Nephron (organoid): ENCODE measurements around the gene FAM78B.

Experiments used
- H3K27ac Mint-ChIP-seq, 3 experiments: 2 replicates each; pipeline ENCODE4 v1.8.0; 2020; ENCODE audit warnings: mixed read lengths in 3 of 3, mild to moderate bottlenecking in 2 of 3, moderate library complexity in 1 of 3
- H3K27me3 Mint-ChIP-seq: 2 replicates; pipeline ENCODE4 v1.8.0; 2021; ENCODE audit warnings: low read depth, mild to moderate bottlenecking, moderate library complexity, mixed read lengths
- H3K36me3 Mint-ChIP-seq: 2 replicates; pipeline ENCODE4 v1.8.0; 2020; ENCODE audit warnings: low read depth, mixed read lengths
- H3K4me1 Mint-ChIP-seq: 2 replicates; pipeline ENCODE4 v1.8.0; 2020; ENCODE audit warnings: mixed read lengths
- H3K4me3 Mint-ChIP-seq, 3 experiments: 2 replicates each; pipeline ENCODE4 v1.8.0; 2020; ENCODE audit warnings: mild to moderate bottlenecking in 3 of 3, mixed read lengths in 3 of 3, moderate library complexity in 2 of 3
- H3K9me3 Mint-ChIP-seq: 2 replicates; pipeline ENCODE4 v1.8.0; 2020; ENCODE audit warnings: mixed read lengths
- CTCF ChIP-seq, 3 experiments: fragments of 200-600 bp; sonication (generic); IDR thresholded peaks; one replicate each; pipeline ENCODE4 v1.5.0; 2021; ENCODE audit warnings: antibody characterized with exemption in 3 of 3; ENCODE audit not compliant: unreplicated experiment in 3 of 3

Gene FAM78B

GRCh38 chr1:166084613-166085012 is 82.2 kb downstream of the FAM78B start:
- no peak for TF ChIP-seq CTCF (IDR thresholded peaks at IDR 0.05; ENCODE audit: unreplicated experiment in 3 of 3)
- Mint-ChIP-seq H3K9me3 (no peaks in the 10 kb centered on the region), H3K27me3 (no peaks in the 10 kb centered on the region), H3K27ac (no peak overlapping the region), H3K4me3 (no peak overlapping the region), H3K36me3 (no peaks in the 10 kb centered on the region), H3K4me1 (no peaks in the 10 kb centered on the region)

GRCh38 chr1:166083887-166084286 is 82.9 kb downstream of the FAM78B start:
- Mint-ChIP-seq H3K4me3 (no peak overlapping the region), H3K9me3 (no peaks in the 10 kb centered on the region), H3K36me3 (no peaks in the 10 kb centered on the region), H3K4me1 (no peaks in the 10 kb centered on the region), H3K27me3 (no peaks in the 10 kb centered on the region), H3K27ac (no peak overlapping the region)
- TF ChIP-seq CTCF (IDR thresholded peaks at IDR 0.05; ENCODE audit: unreplicated experiment in 3 of 3), result no peak

GRCh38 chr1:166082601-166083000 is 84.2 kb downstream of the FAM78B start:
- Mint-ChIP-seq H3K4me1 (no peaks in the 10 kb centered on the region), H3K27ac (no peak overlapping the region), H3K9me3 (no peaks in the 10 kb centered on the region), H3K36me3 (no peaks in the 10 kb centered on the region), H3K27me3 (no peaks in the 10 kb centered on the region), H3K4me3 (no peak overlapping the region)
- TF ChIP-seq CTCF (IDR thresholded peaks at IDR 0.05; ENCODE audit: unreplicated experiment in 3 of 3), result no peak

- no peaks in the 10 kb centered on the region for H3K36me3 Mint-ChIP-seq
- H3K27me3 Mint-ChIP-seq, result no peaks in the 10 kb centered on the region
- no peaks in the 10 kb centered on the region for H3K9me3 Mint-ChIP-seq
- TF ChIP-seq CTCF (IDR thresholded peaks at IDR 0.05; ENCODE audit: unreplicated experiment in 3 of 3), result no peak
- no peak overlapping the region for H3K27ac Mint-ChIP-seq
- no peak overlapping the region for H3K4me3 Mint-ChIP-seq
- H3K4me1 Mint-ChIP-seq, result no peaks in the 10 kb centered on the region
These were observed 85.6 kb downstream of the FAM78B start for GRCh38 chr1:166080967-166081870.

- Mint-ChIP-seq H3K27ac (no peak overlapping the region), H3K36me3 (no peaks in the 10 kb centered on the region), H3K9me3 (no peaks in the 10 kb centered on the region)
These were observed 86.4 kb downstream of the FAM78B start for GRCh38 chr1:166080277-166080966.

More at GRCh38 chr1:166080277-166080966, 86.4 kb downstream of the FAM78B start:
- H3K4me1 Mint-ChIP-seq, result no peaks in the 10 kb centered on the region
- H3K4me3 Mint-ChIP-seq, result no peak overlapping the region
- H3K27me3 Mint-ChIP-seq, result no peaks in the 10 kb centered on the region
- no peak for TF ChIP-seq CTCF (IDR thresholded peaks at IDR 0.05; ENCODE audit: unreplicated experiment in 3 of 3)
